Mucosa of descending colon (tissue), 3 donors: ENCODE results near the gene MED16. TPM values are rescaled to one million over a fixed set of nuclear protein-coding genes. Genes with fewer than 3 reads are reported as not detected.
A peak's percentile ranks its signal among the peaks of the same experiment; 100 is the strongest.

Experiments used
- ATAC-seq: fragments of 200-7000 bp; cut with Tn5 transposase; one replicate; pipeline ENCODE4 v1.9.1; 2020; ENCODE audit warnings: mild to moderate bottlenecking, moderate library complexity
- DNase-seq, 3 donors: peaks; one replicate each; pipeline ENCODE4 v3.0.0-alpha.2; 2020
- H3K36me3 ChIP-seq: fragments of 200-600 bp; one replicate; pipeline ENCODE4 v1.8.0; 2021; ENCODE audit warnings: low read depth, mild to moderate bottlenecking
- H3K4me1 ChIP-seq: fragments of 200-600 bp; one replicate; pipeline ENCODE4 v1.8.0; 2021; ENCODE audit warnings: low read depth, mild to moderate bottlenecking
- H3K4me3 ChIP-seq: fragments of 200-600 bp; one replicate; pipeline ENCODE4 v1.8.0; 2021; ENCODE audit warnings: mild to moderate bottlenecking
- H3K9me3 ChIP-seq: fragments of 200-600 bp; one replicate; pipeline ENCODE4 v1.8.0; 2021; ENCODE audit warnings: mild to moderate bottlenecking
- intact Hi-C, 2 donors: fragments of 100-400 bp; cut with DNase I in 1 of 2; cut with micrococcal nuclease in 1 of 2; formaldehyde crosslinking; loops; one replicate each; pipeline versions ENCODE4 v1.11.0 to v1.11.1; 2022; cut with DNase I, micrococcal nuclease
- long read RNA-seq, 2 donors: library from polyadenylated mRNA; unstranded; transcript quantifications; one replicate each; pipeline ENCODE4 v2.0.0, GENCODE V29; 2019 to 2021
- total RNA-seq, 3 donors: library from RNA; stranded (reverse); fragmentation: NEBNext Ultra II Directional in 2 of 3; extraction: Animal tissue kit (Norgen Biotek cat#: 25700) in 2 of 3; gene quantifications; one replicate each; pipeline versions ENCODE4 v1.2.1 to v1.2.4, GENCODE V29; 2021 to 2023
- TF ChIP-seq, protein P1 (sequence below): fragments of 200-600 bp; IDR thresholded peaks from one replicate; pipeline ENCODE4 v1.8.0; 2022; ENCODE audit warnings: antibody characterized with exemption, mild to moderate bottlenecking
- donor health status: DM: no; HTN: no; CAD: no; lungs with moderate emphysema.
- donor health status: DM: no; HTN: no; CAD: no.
- donor health status: DM: no; HTN: yes; CAD: no.

MED16 gene
- total RNA-seq, result 10 to 100 TPM; 53.4 to 77.4 (median 61.4) TPM
- long read RNA-seq, donor 1, transcript MED16-204 (15 exons, 3,420 nt), result major isoform, 62 of 97 reads
- long read RNA-seq, donor 1, partial matches to known transcripts, result 24 of 97 reads
- long read RNA-seq, donor 1, other reads (novel, unspliced or antisense), result 9 of 97 reads
- long read RNA-seq, donor 2, transcript MED16-204 (15 exons, 3,420 nt), result major isoform, 29 of 43 reads
- long read RNA-seq, donor 2, partial matches to known transcripts, result 9 of 43 reads
- long read RNA-seq, donor 2, other reads (novel, unspliced or antisense), result 3 of 43 reads

GRCh38 chr19:892894-893689, at the start of gene MED16, which contains the start of gene RNU6-9:
Gene MED16, minus strand, starts transcription at chr19:893187. Its CDS starts 2,056 bp downstream, at chr19:891131.
Gene RNU6-9, plus strand, starts transcription at chr19:893484.
- intact Hi-C loops, result no loop called here
- no peaks in the 10 kb centered on the region for H3K9me3 ChIP-seq
- peak within 1 kb of the TSS; percentile 76 for H3K4me3 ChIP-seq
- DNase-seq (peak; percentile 92 to 95 (median 95)), ATAC-seq (peak; percentile 94)
- TF ChIP-seq, protein P1, sequence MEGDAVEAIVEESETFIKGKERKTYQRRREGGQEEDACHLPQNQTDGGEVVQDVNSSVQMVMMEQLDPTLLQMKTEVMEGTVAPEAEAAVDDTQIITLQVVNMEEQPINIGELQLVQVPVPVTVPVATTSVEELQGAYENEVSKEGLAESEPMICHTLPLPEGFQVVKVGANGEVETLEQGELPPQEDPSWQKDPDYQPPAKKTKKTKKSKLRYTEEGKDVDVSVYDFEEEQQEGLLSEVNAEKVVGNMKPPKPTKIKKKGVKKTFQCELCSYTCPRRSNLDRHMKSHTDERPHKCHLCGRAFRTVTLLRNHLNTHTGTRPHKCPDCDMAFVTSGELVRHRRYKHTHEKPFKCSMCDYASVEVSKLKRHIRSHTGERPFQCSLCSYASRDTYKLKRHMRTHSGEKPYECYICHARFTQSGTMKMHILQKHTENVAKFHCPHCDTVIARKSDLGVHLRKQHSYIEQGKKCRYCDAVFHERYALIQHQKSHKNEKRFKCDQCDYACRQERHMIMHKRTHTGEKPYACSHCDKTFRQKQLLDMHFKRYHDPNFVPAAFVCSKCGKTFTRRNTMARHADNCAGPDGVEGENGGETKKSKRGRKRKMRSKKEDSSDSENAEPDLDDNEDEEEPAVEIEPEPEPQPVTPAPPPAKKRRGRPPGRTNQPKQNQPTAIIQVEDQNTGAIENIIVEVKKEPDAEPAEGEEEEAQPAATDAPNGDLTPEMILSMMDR, result no peak
- peaks cover 4% of the 10 kb centered on the region for H3K36me3 ChIP-seq
- H3K4me1 ChIP-seq, result peaks cover 7% of the 10 kb centered on the region

GRCh38 chr19:942133-942645, 49.2 kb upstream of the MED16 start:
- H3K4me3 ChIP-seq, result no peak overlapping the region
- DNase-seq (peak in 1 of 3 donors; percentile 52), ATAC-seq (no peak)
- H3K9me3 ChIP-seq, result no peaks in the 10 kb centered on the region
- H3K36me3 ChIP-seq, result no peaks in the 10 kb centered on the region
- TF ChIP-seq, protein P1, result no peak
- intact Hi-C loops, result no loop called here
- H3K4me1 ChIP-seq, result peaks cover 24% of the 10 kb centered on the region

GRCh38 chr19:941292-942132, 48.5 kb upstream of the MED16 start:
- H3K9me3 ChIP-seq, result no peaks in the 10 kb centered on the region
- ATAC-seq, result no peak
- no peak overlapping the region for H3K4me3 ChIP-seq
- no peaks in the 10 kb centered on the region for H3K36me3 ChIP-seq
- H3K4me1 ChIP-seq, result peaks cover 24% of the 10 kb centered on the region
- DNase-seq, result no peak
- intact Hi-C loops, result no loop called here
- TF ChIP-seq, protein P1, result no peak

DNA sequence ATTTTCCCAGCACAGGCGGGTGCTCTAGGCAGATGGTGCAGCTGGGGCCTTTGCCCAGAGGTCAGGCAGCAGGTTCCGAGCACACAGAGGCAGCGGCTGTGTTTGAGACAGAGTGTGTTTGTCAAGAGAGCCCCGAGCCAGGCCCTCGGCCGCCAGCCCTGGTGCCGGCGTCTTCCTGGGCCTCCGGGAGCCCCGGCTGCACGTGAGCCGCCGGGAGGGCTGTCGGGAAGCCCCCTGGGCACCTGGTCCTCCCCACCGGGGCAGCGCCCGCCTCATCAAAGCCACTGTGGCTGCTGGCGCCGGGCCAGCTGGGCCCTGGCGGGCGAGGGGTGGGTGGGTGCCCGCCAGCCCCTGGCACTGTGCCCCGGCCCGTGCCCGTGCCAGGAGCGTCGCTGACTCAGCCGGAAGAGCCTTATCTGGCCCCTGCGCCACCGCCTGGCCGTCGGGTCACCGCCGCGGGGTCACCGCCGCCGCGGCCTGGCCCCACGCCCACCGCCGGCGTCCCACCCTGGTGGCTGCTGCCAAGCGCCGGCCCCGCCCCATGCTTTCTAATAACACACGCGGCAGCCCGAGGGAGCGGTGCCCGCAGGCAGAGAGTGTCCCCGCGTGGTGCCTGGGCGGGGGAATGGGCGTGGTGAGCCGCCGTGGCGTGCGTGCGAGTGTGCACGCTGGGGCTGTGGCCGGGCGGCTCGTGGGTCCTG, 47.8 kb upstream of the MED16 start:
- intact Hi-C loops, result no loop called here
- Histone ChIP-seq H3K4me1 (peaks cover 24% of the 10 kb centered on the region), H3K4me3 (no peak overlapping the region), H3K9me3 (no peaks in the 10 kb centered on the region), H3K36me3 (no peaks in the 10 kb centered on the region)
- ATAC-seq (peak; percentile 88), DNase-seq (peak; percentile 83 to 88 (median 86))
- TF ChIP-seq, protein P1, result no peak

DNA sequence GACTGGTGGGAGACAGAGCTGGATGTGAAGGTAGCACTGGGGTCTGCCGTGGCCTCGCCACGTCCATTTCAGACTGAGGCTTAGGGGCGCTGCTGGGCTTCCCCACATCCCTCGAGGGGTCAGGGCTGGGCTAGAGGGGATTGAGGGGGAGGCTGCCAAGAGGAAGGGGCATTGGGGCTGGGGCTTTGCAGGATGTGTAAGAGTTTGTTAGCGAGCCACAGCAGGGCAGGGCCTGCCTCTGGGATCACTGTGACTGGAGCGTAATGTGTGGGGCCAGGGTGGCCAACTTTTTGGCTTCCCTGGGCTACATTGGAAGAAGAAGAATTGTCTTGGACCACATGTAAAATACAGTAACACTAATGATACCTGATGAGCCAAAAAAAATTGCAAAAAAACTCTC, 46.9 kb upstream of the MED16 start:
- no peaks in the 10 kb centered on the region for H3K36me3 ChIP-seq

More for the DNA sequence above, 46.9 kb upstream of the MED16 start:
- DNase-seq (no peak), ATAC-seq (no peak)
- Histone ChIP-seq H3K9me3 (no peaks in the 10 kb centered on the region), H3K4me1 (peaks cover 26% of the 10 kb centered on the region), H3K4me3 (no peak overlapping the region)
- intact Hi-C loops, result no loop called here
- TF ChIP-seq, protein P1, result no peak
